Retinal pigment epithelial cell (primary cell): ENCODE data around the gene KNDC1.

Experiments
- DNase-seq: peaks from one replicate; pipeline ENCODE4 v3.0.0-alpha.2; 2010; ENCODE audit warnings: low read depth
- H3K4me3 ChIP-seq: 2 replicates; pipeline ENCODE4 v1.5.1; 2011; ENCODE audit warnings: mild to moderate bottlenecking, low read length, control low read depth, moderate library complexity
- CTCF ChIP-seq: conservative IDR thresholded peaks from 2 replicates; pipeline ENCODE4 v1.5.1; 2011; ENCODE audit warnings: low read depth, low read length, control low read depth, inconsistent platforms

KNDC1 gene

GRCh38 chr10:133251388-133252222 is 91.6 kb downstream of the KNDC1 start:
- DNase-seq, result no peak
- no peak for TF ChIP-seq CTCF
- no peak overlapping the region for H3K4me3 ChIP-seq

- H3K4me3 ChIP-seq, result no peak overlapping the region
- DNase-seq, result no peak
- TF ChIP-seq CTCF, result no peak
Observed at GRCh38 chr10:133252223-133252552, 92.2 kb downstream of the KNDC1 start.

GRCh38 chr10:133253361-133253955 is 93.4 kb downstream of the KNDC1 start:
- TF ChIP-seq CTCF, result no peak
- no peak overlapping the region for H3K4me3 ChIP-seq
- DNase-seq, result no peak

- TF ChIP-seq CTCF, result no peak
Observed at GRCh38 chr10:133254421-133255120, 94.6 kb downstream of the KNDC1 start.

GRCh38 chr10:133255323-133255722 is 95.3 kb downstream of the KNDC1 start:
- TF ChIP-seq CTCF, result no peak
- DNase-seq, result no peak
- no peak overlapping the region for H3K4me3 ChIP-seq

More at GRCh38 chr10:133254421-133255120, 94.6 kb downstream of the KNDC1 start:
- no peak overlapping the region for H3K4me3 ChIP-seq
- no peak for DNase-seq

- TF ChIP-seq CTCF, result peak; percentile 27
- H3K4me3 ChIP-seq, result no peak overlapping the region
- no peak for DNase-seq
Observed at GRCh38 chr10:133257489-133258065, 97.6 kb downstream of the KNDC1 start.
